ENCODE measurements around the gene EFNA2. TPM values are rescaled to one million over a fixed set of nuclear protein-coding genes. Genes with fewer than 3 reads are reported as not detected.

The EFNA2 gene
- polyA plus RNA-seq, 1 of the 3 experiments (the other 2 are of a cell fraction) = 1.1 TPM

DNA sequence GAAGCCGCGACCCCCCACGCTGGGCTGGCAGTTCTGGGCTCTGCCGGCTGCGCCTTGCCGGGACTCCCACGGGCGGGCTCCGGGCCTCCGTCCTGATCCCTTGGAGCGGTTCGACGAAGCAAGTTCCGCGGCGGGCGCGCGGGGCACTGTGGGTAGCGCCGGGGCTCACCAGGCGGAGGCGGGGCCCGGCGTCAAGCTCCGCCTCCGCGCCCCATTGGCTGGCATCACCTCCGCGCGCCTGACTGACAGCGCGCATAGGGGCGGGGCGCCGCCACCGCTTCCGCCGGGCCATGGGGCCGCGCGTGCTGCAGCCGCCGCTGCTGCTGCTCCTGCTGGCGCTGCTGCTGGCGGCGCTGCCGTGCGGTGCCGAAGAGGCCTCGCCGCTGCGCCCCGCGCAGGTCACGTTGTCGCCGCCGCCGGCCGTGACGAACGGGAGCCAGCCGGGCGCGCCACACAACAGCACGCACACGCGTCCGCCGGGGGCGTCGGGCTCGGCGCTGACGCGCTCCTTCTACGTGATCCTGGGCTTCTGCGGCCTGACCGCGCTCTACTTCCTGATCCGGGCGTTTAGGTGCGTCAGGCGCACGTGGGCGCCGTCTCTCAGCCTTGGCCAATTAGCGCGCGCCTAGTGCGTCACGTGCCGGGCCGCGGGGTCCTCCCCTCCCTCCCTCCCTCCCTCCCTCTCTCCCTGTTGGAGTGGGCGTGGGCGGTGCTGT lies 10.3 kb upstream of the EFNA2 start, which contains the start of gene FAM174C (continued):
- TF ChIP-seq, protein P1, sequence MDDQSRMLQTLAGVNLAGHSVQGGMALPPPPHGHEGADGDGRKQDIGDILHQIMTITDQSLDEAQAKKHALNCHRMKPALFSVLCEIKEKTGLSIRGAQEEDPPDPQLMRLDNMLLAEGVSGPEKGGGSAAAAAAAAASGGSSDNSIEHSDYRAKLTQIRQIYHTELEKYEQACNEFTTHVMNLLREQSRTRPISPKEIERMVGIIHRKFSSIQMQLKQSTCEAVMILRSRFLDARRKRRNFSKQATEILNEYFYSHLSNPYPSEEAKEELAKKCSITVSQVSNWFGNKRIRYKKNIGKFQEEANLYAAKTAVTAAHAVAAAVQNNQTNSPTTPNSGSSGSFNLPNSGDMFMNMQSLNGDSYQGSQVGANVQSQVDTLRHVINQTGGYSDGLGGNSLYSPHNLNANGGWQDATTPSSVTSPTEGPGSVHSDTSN (IDR thresholded peaks at IDR 0.05) = peak; percentile 97
- TF ChIP-seq, protein P2, sequence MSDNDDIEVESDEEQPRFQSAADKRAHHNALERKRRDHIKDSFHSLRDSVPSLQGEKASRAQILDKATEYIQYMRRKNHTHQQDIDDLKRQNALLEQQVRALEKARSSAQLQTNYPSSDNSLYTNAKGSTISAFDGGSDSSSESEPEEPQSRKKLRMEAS (IDR thresholded peaks at IDR 0.05; ENCODE audit: low read depth) = peak; percentile 25
- TF ChIP-seq FOXJ3 (CRISPR knock-in tag; IDR thresholded peaks at IDR 0.05) = no peak
- peak; percentile 44 for TF ChIP-seq CHD2 (IDR thresholded peaks at IDR 0.05; ENCODE audit: low read length, partially characterized antibody)

DNA sequence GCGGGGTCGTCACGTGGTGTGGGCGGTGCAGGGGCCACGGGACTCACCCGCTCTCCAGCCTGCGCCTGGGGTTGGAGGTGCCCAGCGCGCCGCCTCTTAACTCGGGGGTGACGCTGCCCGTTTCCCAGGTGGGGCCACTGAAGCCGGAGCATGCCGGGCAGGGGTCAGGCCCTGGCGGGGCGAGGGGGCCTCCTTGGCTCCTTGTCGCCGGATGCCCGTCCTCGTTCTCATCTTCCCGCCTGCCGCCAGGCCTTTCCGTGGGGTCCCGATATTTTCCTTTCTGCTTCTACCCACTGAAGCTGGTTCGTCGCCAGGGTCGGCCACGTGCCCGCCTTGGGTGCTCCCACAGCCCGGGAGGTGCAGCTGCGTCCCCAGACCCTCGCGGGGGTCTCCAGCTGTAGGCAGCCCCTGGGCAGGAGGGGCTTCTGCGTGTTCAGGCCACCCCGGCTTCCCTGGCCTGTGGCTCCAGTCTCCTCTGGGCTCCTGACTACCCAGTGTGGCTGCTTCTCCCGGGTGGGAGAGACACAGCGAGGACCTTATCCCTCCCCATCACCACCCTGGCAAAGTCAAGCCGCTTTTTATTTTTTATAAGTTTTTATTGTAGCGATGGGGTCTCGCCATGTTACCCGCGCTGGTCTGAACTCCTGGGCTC lies 9.6 kb upstream of the EFNA2 start:
- peak overlapping the region; percentile 83 for H3K9ac ChIP-seq
- no peak overlapping the region for H2AFZ ChIP-seq (ENCODE audit: low read depth)
- H3K4me1 ChIP-seq (ENCODE audit: control insufficient read depth in 1 of 2, insufficient read depth in 2 of 2, low read depth in 1 of 2, low read length in 1 of 2) = peaks cover 21 to 36% of the 10 kb centered on the region in 2 experiments; a peak in 1 of 4 replicates
- peaks cover 45 to 57% of the 10 kb centered on the region in 2 experiments for H3K36me3 ChIP-seq (replicated peaks in 1 of 2; ENCODE audit: control insufficient read depth in 1 of 2, insufficient read depth in 2 of 2, low read length in 1 of 2)
- peak overlapping the region; percentile 100 for H3K4me2 ChIP-seq
- ChIA-PET POLR2A (no interaction called here), CTCF (interaction anchor here (0.9 to 5.8 kb wide), 5 partner anchors 32 to 107 kb away, joined by 3 to 62 read pairs (median 3); no protein-coding TSS in a partner anchor)
- no peaks in the 10 kb centered on the region for H3K9me2 ChIP-seq
- 13% methylated on average over 26 of the region's 43 CpGs for WGBS (ENCODE audit: low lambda C conversion rate)
- peaks cover 55% of the 10 kb centered on the region for H3F3A ChIP-seq (replicated peaks; ENCODE audit: insufficient read depth)
- no peaks in the 10 kb centered on the region for H3K27me3 ChIP-seq (ENCODE audit: insufficient read depth)
- H3K4me3 ChIP-seq (ENCODE audit: low read depth in 2 of 2, low read length in 1 of 2) = peak overlapping the region; percentile 72 to 76
- H3K27ac ChIP-seq (ENCODE audit: low read depth in 2 of 2, low read length in 1 of 2) = peak overlapping the region; percentile 83 to 92
- peaks cover 54% of the 10 kb centered on the region for H3K79me2 ChIP-seq (ENCODE audit: insufficient read depth)
- DNase-seq = no peak
- TF ChIP-seq EZH2phosphoT487 (IDR thresholded peaks at IDR 0.05; ENCODE audit: borderline replicate concordance, low read depth) (no peak), RXRA (IDR thresholded peaks at IDR 0.05; ENCODE audit: borderline replicate concordance, low read depth) (no peak), POLR2AphosphoS5 (IDR thresholded peaks at IDR 0.05; ENCODE audit: low read depth, low read length) (no peak), JUND (IDR thresholded peaks at IDR 0.05) (no peak), TCF12 (IDR thresholded peaks at IDR 0.05) (no peak), TAF1 (IDR thresholded peaks at IDR 0.05; ENCODE audit: borderline replicate concordance, low read depth, low read length) (no peak)
- TF ChIP-seq, protein P3, sequence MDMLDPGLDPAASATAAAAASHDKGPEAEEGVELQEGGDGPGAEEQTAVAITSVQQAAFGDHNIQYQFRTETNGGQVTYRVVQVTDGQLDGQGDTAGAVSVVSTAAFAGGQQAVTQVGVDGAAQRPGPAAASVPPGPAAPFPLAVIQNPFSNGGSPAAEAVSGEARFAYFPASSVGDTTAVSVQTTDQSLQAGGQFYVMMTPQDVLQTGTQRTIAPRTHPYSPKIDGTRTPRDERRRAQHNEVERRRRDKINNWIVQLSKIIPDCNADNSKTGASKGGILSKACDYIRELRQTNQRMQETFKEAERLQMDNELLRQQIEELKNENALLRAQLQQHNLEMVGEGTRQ (IDR thresholded peaks at IDR 0.05; ENCODE audit: borderline replicate concordance, low read depth, low read length) = no peak
- TF ChIP-seq, protein P2 (IDR thresholded peaks at IDR 0.05; ENCODE audit: low read depth) = peak; percentile 54; the same call in 1 of the 2 replicates
- TF ChIP-seq, protein P4, sequence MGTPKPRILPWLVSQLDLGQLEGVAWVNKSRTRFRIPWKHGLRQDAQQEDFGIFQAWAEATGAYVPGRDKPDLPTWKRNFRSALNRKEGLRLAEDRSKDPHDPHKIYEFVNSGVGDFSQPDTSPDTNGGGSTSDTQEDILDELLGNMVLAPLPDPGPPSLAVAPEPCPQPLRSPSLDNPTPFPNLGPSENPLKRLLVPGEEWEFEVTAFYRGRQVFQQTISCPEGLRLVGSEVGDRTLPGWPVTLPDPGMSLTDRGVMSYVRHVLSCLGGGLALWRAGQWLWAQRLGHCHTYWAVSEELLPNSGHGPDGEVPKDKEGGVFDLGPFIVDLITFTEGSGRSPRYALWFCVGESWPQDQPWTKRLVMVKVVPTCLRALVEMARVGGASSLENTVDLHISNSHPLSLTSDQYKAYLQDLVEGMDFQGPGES (IDR thresholded peaks at IDR 0.05; ENCODE audit: low read depth, low read length) = no peak
- H3K9me3 ChIP-seq = no peaks in the 10 kb centered on the region
- peaks cover 42% of the 10 kb centered on the region for H4K20me1 ChIP-seq (ENCODE audit: insufficient read depth)

Measured in SK-N-SH (cell line).